ENCODE measurements around the gene FHL2.

The FHL2 gene

GRCh38 chr2:105405291-105405690 lies 6.4 kb upstream of the FHL2 start:
- peak; percentile 55 for DNase-seq (ENCODE audit: low read depth)
- no peak overlapping the region for H3K4me3 ChIP-seq (ENCODE audit: control insufficient read depth, low read depth, low read length)
- TF ChIP-seq CTCF (conservative IDR thresholded peaks at IDR 0.05; ENCODE audit: control insufficient read depth, insufficient read depth, low read depth, low read length), result no peak

GRCh38 chr2:105404736-105405135 lies 5.9 kb upstream of the FHL2 start:
- no peak for DNase-seq (ENCODE audit: low read depth)
- no peak for TF ChIP-seq CTCF (conservative IDR thresholded peaks at IDR 0.05; ENCODE audit: control insufficient read depth, insufficient read depth, low read depth, low read length)
- no peak overlapping the region for H3K4me3 ChIP-seq (ENCODE audit: control insufficient read depth, low read depth, low read length)

- peak; percentile 97 for DNase-seq (ENCODE audit: low read depth)
- H3K4me3 ChIP-seq (ENCODE audit: control insufficient read depth, low read depth, low read length), result no peak overlapping the region
- TF ChIP-seq CTCF (conservative IDR thresholded peaks at IDR 0.05; ENCODE audit: control insufficient read depth, insufficient read depth, low read depth, low read length), result peak; percentile 55
Measured at GRCh38 chr2:105403783-105404698, 5.2 kb upstream of the FHL2 start.

- no peak overlapping the region for H3K4me3 ChIP-seq (ENCODE audit: control insufficient read depth, low read depth, low read length)
- DNase-seq (ENCODE audit: low read depth), result no peak
- no peak for TF ChIP-seq CTCF (conservative IDR thresholded peaks at IDR 0.05; ENCODE audit: control insufficient read depth, insufficient read depth, low read depth, low read length)
Measured at GRCh38 chr2:105403241-105403782, 4.5 kb upstream of the FHL2 start.

GRCh38 chr2:105402809-105403208 lies 4.0 kb upstream of the FHL2 start:
- no peak overlapping the region for H3K4me3 ChIP-seq (ENCODE audit: control insufficient read depth, low read depth, low read length)
- TF ChIP-seq CTCF (conservative IDR thresholded peaks at IDR 0.05; ENCODE audit: control insufficient read depth, insufficient read depth, low read depth, low read length), result no peak
- DNase-seq (ENCODE audit: low read depth), result no peak

- TF ChIP-seq CTCF (conservative IDR thresholded peaks at IDR 0.05; ENCODE audit: control insufficient read depth, insufficient read depth, low read depth, low read length), result no peak
- DNase-seq (ENCODE audit: low read depth), result no peak
- H3K4me3 ChIP-seq (ENCODE audit: control insufficient read depth, low read depth, low read length), result no peak overlapping the region
Measured at GRCh38 chr2:105401867-105402266, 3.0 kb upstream of the FHL2 start.
